CD4-positive, alpha-beta memory T cell (primary cell): ENCODE measurements around the gene NOL3. TPM values are rescaled to one million over a fixed set of nuclear protein-coding genes. Genes with fewer than 3 reads are reported as not detected.
A peak's percentile ranks its signal among the peaks of the same experiment; 100 is the strongest.

Source experiments
- CTCF ChIA-PET: fragments of 350-600 bp; sonication (Branson Sonifier 250); formaldehyde crosslinking; loops from one replicate; lab custom pipeline; 2021; ENCODE audit warnings: inconsistent platforms; ENCODE audit not compliant: partially characterized antibody; lab: Charles Lee
- POLR2A ChIA-PET: fragments of 350-600 bp; sonication (Branson Sonifier 250); formaldehyde crosslinking; loops from one replicate; lab custom pipeline; 2021; ENCODE audit not compliant: partially characterized antibody; lab: Charles Lee
- DNase-seq, 5 donors: peaks; one replicate each; pipeline versions ENCODE4 v3.0.0 to v3.0.0-alpha.2; 2020 to 2022; ENCODE audit warnings: mixed read lengths in 1 of 5
- H3K27ac ChIP-seq: one replicate; pipeline ENCODE4 v1.7.0; 2013; ENCODE audit warnings: low read depth, low read length
- H3K27me3 ChIP-seq: 2 replicates; pipeline ENCODE4 v1.7.0; 2013; ENCODE audit warnings: mild to moderate bottlenecking, low read length, moderate library complexity; ENCODE audit not compliant: insufficient read depth
- H3K36me3 ChIP-seq: 2 replicates; pipeline ENCODE4 v1.7.0; 2013; ENCODE audit warnings: mild to moderate bottlenecking, low read length, moderate library complexity; ENCODE audit not compliant: insufficient read depth
- H3K4me1 ChIP-seq: 2 replicates; pipeline ENCODE4 v1.7.0; 2013; ENCODE audit warnings: mild to moderate bottlenecking, low read length, moderate library complexity; ENCODE audit not compliant: insufficient read depth
- H3K4me3 ChIP-seq, 2 donors: one replicate each; pipeline ENCODE4 v1.7.0; 2013; ENCODE audit warnings: low read length in 2 of 2, mild to moderate bottlenecking in 1 of 2
- H3K9me3 ChIP-seq, 2 donors: one replicate each; pipeline ENCODE4 v1.7.0; 2013; ENCODE audit warnings: low read length in 2 of 2, control low read depth in 1 of 2; ENCODE audit not compliant: control insufficient read depth in 1 of 2
- H3K27ac Mint-ChIP-seq, 7 donors: one replicate each; pipeline ENCODE4 v1.8.0; 2020 to 2021; ENCODE audit warnings: mixed read lengths in 7 of 7, mild to moderate bottlenecking in 6 of 7, inconsistent platforms in 3 of 7, moderate library complexity in 3 of 7
- H3K27me3 Mint-ChIP-seq, 2 donors: one replicate each; pipeline ENCODE4 v1.8.0; 2020 to 2021; ENCODE audit warnings: mixed read lengths in 2 of 2
- H3K36me3 Mint-ChIP-seq, 2 donors: one replicate each; pipeline ENCODE4 v1.8.0; 2020 to 2021; ENCODE audit warnings: mixed read lengths in 2 of 2, inconsistent platforms in 1 of 2, mild to moderate bottlenecking in 1 of 2
- H3K4me1 Mint-ChIP-seq, 4 donors: one replicate each; pipeline ENCODE4 v1.8.0; 2020 to 2021; ENCODE audit warnings: mixed read lengths in 4 of 4, mild to moderate bottlenecking in 1 of 4
- H3K4me3 Mint-ChIP-seq, 8 donors: one replicate each; pipeline ENCODE4 v1.8.0; 2020 to 2021; ENCODE audit warnings: mixed read lengths in 8 of 8, mild to moderate bottlenecking in 7 of 8, moderate library complexity in 6 of 8, inconsistent platforms in 3 of 8
- H3K9me3 Mint-ChIP-seq, 8 donors: one replicate each; pipeline ENCODE4 v1.8.0; 2020 to 2021; ENCODE audit warnings: mixed read lengths in 8 of 8, mild to moderate bottlenecking in 5 of 8, inconsistent platforms in 3 of 8, moderate library complexity in 1 of 8
- intact Hi-C: fragments of 100-400 bp; cut with micrococcal nuclease; formaldehyde crosslinking; loops from one replicate; pipeline ENCODE4 v1.15.1; 2023
- polyA plus RNA-seq, 2 donors: library from polyadenylated mRNA; unstranded; fragments of 300-500 nt; fragmentation: Illumina TruSeq; gene quantifications; one replicate each; pipeline ENCODE4 v1.2.3, GENCODE V29; 2021
- total RNA-seq, 2 experiments: library from RNA; stranded (reverse); gene quantifications; one replicate each; pipeline ENCODE4 v1.2.3, GENCODE V29; 2021

The NOL3 gene
- total and polyA plus RNA-seq, 4 experiments from 2014 or later = 1.3 to 12.5 (median 5.7) TPM

DNA sequence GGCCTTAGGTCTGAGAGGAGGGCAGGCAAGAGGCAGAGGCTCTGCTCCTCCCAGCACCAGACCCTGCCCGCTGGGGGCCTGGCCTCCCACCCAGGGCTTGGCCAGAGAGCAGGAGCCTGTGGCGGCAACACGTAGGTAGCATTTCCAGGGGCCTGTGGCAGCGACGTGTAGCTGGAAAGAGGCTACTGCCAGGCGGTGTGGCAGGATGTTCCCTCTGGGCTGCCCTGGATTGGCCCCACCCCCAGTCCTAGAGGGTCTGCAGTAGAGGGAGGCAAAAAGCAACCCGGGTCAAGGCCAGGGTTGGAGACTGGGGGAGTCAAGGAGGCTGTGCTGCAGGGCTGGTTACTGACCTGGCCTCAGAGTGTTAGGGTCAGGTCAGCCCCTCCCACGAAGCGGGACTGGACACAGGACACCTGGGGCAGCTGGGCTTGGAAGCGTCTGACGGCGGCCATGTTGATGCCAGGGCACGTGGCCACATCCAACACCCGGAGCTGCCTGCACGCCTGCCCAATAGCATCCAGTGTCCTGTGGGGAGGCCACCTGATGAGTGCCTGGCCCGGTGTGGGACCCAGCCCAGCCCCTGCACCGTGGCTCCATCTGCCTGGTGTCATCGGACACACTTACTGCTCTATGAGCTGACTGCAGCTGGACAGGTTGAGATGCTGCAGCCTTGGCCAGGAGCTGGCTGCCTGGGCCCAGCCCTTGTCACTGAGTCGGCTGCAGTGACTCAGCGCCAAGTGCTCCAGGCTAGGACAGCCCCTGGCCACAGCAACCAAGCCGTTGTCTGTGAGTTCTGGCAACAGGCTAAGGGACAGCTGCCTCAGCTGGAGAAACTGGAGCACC is 37.1 kb downstream of the NOL3 start:
- Mint-ChIP-seq H3K27me3 (no peaks in the 10 kb centered on the region), H3K4me3 (no peak overlapping the region), H3K27ac (no peak overlapping the region), H3K9me3 (no peaks in the 10 kb centered on the region), H3K4me1 (no peaks in the 10 kb centered on the region), H3K36me3 (peaks cover 0 to 8% of the 10 kb centered on the region in 2 donors)
- DNase-seq = peak in 1 of 5 donors; percentile 11
- Histone ChIP-seq H3K27ac (no peak overlapping the region), H3K27me3 (no peaks in the 10 kb centered on the region), H3K4me3 (no peak overlapping the region), H3K9me3 (no peaks in the 10 kb centered on the region), H3K36me3 (peaks cover 2% of the 10 kb centered on the region), H3K4me1 (no peaks in the 10 kb centered on the region)
- POLR2A ChIA-PET = interaction anchor here (1.5 to 1.6 kb wide), 2 partner anchors 8 to 19 kb away, joined by 3 to 5 read pairs; partner anchors contain the start of gene TMEM208
- CTCF ChIA-PET = no interaction called here
- intact Hi-C loops = no loop called here

DNA sequence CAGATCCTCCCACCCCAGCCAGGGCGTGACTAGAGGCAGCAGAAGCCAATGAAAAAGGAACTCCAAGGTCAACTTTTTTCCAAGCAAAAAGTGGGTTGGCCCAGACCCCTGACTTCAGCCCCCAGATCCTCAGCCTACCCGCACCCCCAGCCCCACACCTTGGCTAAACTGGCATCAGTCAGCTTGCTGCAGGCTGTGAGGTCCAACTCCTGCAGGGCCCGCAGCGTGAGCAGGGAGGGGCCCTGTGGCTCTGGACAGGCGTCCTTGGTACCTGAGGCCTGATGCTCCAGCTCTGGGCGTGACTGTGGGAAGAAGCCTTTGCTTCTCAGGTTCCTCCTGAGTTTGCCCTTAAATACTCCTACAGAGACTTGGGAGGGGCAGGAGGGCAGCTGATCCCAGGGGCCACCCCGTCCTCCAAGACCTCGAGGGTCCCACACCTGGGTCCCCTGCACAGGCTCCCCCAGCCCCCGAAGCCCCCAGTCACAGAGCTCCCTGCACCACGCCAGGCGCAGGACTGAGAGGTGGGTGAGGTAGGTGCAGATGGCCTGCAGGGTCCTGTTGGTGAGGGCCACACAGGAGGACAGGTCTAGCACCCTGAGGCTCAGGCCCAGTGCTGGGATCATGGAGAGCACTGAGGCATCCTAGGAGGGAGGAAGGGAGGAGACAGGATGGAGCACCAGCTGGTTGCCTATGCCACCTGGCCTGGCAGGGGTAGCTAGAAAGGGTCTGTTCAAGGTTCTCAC is 38.0 kb downstream of the NOL3 start:
- Mint-ChIP-seq H3K9me3 (no peaks in the 10 kb centered on the region), H3K27ac (no peak overlapping the region), H3K4me1 (no peaks in the 10 kb centered on the region), H3K27me3 (no peaks in the 10 kb centered on the region), H3K4me3 (no peak overlapping the region), H3K36me3 (peaks cover 0 to 5% of the 10 kb centered on the region in 2 donors)
- no peak overlapping the region for H3K4me3 ChIP-seq
- H3K4me1 ChIP-seq = no peaks in the 10 kb centered on the region
- no peaks in the 10 kb centered on the region for H3K27me3 ChIP-seq
- H3K27ac ChIP-seq = no peak overlapping the region
- no peaks in the 10 kb centered on the region for H3K9me3 ChIP-seq
- intact Hi-C loops = no loop called here
- no peaks in the 10 kb centered on the region for H3K36me3 ChIP-seq
- no peak for DNase-seq
- POLR2A ChIA-PET = interaction anchor here (0.7 to 1.6 kb wide), 3 partner anchors 9 to 19 kb away, joined by 3 to 5 read pairs (median 3); partner anchors contain the start of gene TMEM208
- CTCF ChIA-PET = interaction anchor here (0.9 to 1.3 kb wide), 3 partner anchors 10 to 23 kb away, joined by 3 to 4 read pairs (median 3); partner anchors contain the start of gene TMEM208

DNA sequence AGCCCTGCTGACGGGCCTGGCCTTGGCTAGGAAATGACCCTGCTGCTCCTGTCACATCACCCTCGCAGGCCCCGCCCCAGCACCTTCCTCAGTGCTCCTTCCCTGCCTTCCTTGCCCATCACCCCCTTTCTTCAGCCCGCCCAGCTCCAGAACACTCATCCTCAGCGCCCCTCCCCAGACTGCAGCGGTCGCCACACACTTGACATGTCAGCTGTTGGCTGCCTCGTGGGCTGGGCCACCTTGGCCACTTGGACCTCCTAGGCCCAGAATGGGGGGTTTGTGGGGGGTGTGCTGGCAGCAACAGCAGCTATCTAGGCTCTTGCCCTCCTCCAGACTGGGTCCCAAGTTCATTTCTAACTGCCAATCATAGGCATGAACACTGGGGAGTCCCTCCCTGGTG is 39.2 kb downstream of the NOL3 start:
- Histone ChIP-seq H3K4me3 (no peak overlapping the region), H3K27ac (no peak overlapping the region), H3K27me3 (no peaks in the 10 kb centered on the region), H3K36me3 (no peaks in the 10 kb centered on the region), H3K9me3 (no peaks in the 10 kb centered on the region), H3K4me1 (no peaks in the 10 kb centered on the region)
- ChIA-PET CTCF (interaction anchor here (1.1 to 1.3 kb wide), 2 partner anchors 12 to 17 kb away, joined by 3 to 4 read pairs; partner anchors contain the start of gene TMEM208), POLR2A (interaction anchor here (1.1 kb wide), 1 partner anchor 17 kb away, joined by 4 read pairs; the partner anchor contains the start of gene E2F4)
- H3K27me3 Mint-ChIP-seq = no peaks in the 10 kb centered on the region
- H3K27ac Mint-ChIP-seq = peak overlapping the region in 1 of 7 donors; percentile 80
- H3K9me3 Mint-ChIP-seq = no peaks in the 10 kb centered on the region
- H3K36me3 Mint-ChIP-seq = peaks cover 0 to 5% of the 10 kb centered on the region in 2 donors
- no peak for DNase-seq
- intact Hi-C loops = no loop called here
- no peak overlapping the region for H3K4me3 Mint-ChIP-seq
- H3K4me1 Mint-ChIP-seq = no peaks in the 10 kb centered on the region

DNA sequence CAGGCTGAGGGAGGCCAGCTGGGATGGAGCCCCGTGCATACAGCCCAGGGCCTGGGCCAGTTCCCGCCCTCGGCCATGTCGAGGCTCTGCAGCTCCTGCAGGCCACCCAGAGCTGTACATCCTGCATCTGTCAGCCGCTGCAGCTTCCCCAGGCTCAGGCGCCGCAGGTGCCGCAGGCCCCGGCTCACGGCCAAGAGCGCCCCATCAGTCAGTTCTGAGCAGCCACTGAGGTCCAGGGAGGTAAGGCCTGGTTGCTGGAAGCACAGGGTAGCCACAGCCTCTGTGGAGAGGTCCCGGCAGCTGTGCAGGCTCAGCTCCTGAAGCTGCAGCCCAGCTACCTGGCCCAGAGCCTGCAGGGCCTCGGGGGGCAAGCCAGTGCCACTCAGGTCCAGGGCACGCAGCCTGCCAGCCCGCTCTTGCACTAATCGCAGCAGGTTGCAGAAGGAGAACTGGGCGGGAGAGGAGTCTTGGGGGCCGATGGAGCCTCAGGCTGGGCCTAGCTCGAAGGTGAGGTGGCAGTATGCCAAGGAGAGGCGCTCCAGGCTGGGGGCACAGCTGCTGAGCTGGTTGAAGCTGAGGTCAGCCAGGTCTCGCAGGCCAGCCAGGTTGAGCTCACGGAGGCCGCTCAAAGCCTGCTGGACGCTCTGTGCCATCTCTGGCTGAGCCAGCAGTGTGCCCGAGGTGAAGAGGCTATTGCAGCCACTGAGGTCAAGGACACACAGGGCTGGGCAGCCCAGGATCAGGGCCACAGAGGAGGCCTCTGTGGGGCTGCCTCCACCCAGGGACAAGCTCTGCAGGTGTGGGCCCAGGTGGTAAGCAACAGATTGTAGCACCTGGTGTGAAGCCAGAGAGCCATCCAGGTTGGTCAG is 40.0 kb downstream of the NOL3 start:
- H3K4me1 ChIP-seq = no peaks in the 10 kb centered on the region
- no peaks in the 10 kb centered on the region for H3K4me1 Mint-ChIP-seq
- ChIA-PET CTCF (no interaction called here), POLR2A (interaction anchor here (1.1 kb wide), 1 partner anchor 18 kb away, joined by 4 read pairs; the partner anchor contains the start of gene E2F4)
- intact Hi-C loops = no loop called here
- H3K36me3 ChIP-seq = no peaks in the 10 kb centered on the region
- H3K4me3 Mint-ChIP-seq = no peak overlapping the region
- no peaks in the 10 kb centered on the region for H3K9me3 ChIP-seq
- H3K4me3 ChIP-seq = no peak overlapping the region
- no peak overlapping the region for H3K27ac Mint-ChIP-seq
- DNase-seq = no peak
- H3K9me3 Mint-ChIP-seq = no peaks in the 10 kb centered on the region
- no peaks in the 10 kb centered on the region for H3K27me3 ChIP-seq
- H3K27me3 Mint-ChIP-seq = no peaks in the 10 kb centered on the region
- H3K27ac ChIP-seq = no peak overlapping the region
- H3K36me3 Mint-ChIP-seq = peaks cover 0 to 5% of the 10 kb centered on the region in 2 donors

DNA sequence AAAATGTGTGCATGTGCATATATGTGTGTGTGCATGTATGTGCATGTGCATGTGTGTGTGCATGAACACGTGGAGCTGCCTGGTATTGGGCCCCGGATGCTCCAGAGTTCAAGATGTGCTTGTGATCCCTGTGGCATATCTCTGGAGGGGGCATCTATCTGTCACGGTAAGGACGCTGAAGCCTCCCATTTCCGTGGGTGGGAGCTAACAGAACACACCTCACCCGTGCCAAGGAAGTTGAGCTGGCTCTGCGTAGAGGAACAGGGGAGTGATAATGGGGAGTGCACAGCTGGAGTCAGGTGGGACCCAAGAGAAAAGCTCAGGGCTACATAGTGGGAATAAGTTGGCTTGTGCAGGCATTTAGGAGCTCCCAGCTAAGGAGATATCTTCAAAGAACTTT is 41.3 kb downstream of the NOL3 start:
- Mint-ChIP-seq H3K27ac (no peak overlapping the region), H3K4me3 (no peak overlapping the region), H3K27me3 (no peaks in the 10 kb centered on the region), H3K9me3 (no peaks in the 10 kb centered on the region), H3K36me3 (peaks cover 0 to 3% of the 10 kb centered on the region in 2 donors), H3K4me1 (no peaks in the 10 kb centered on the region)
- no peak for DNase-seq
- ChIA-PET CTCF (no interaction called here), POLR2A (no interaction called here)
- no peaks in the 10 kb centered on the region for H3K4me1 ChIP-seq
- intact Hi-C loops = no loop called here
- H3K27me3 ChIP-seq = no peaks in the 10 kb centered on the region
- H3K36me3 ChIP-seq = no peaks in the 10 kb centered on the region
- no peak overlapping the region for H3K4me3 ChIP-seq
- H3K27ac ChIP-seq = no peak overlapping the region
- no peaks in the 10 kb centered on the region for H3K9me3 ChIP-seq

DNA sequence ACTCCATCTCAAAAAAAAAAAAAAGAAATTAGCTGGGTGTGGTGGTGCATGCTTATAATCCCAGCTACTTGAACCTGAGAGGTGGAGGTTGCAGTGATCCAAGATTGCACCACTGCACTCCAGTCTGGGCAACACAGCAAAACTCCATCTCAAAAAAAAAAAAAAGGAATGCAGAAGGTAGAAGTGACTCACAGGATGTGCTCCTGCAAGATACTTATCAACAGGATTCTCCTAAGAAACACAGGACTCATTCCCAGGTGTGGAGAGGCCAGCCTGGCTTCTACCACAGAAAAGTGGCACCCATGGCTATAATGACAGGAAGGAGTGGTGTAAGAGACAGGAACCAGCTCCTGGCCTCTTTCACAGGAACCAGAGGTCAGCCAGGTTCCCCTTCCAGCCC is 42.4 kb downstream of the NOL3 start:
- Histone ChIP-seq H3K36me3 (no peaks in the 10 kb centered on the region), H3K27me3 (no peaks in the 10 kb centered on the region), H3K27ac (no peak overlapping the region), H3K4me1 (no peaks in the 10 kb centered on the region), H3K4me3 (no peak overlapping the region), H3K9me3 (no peaks in the 10 kb centered on the region)
- peak overlapping the region in 1 of 7 donors; percentile 46 for H3K27ac Mint-ChIP-seq
- ChIA-PET POLR2A (interaction anchor here (0.9 kb wide), 1 partner anchor 9 kb away, joined by 3 read pairs; no protein-coding TSS in a partner anchor), CTCF (interaction anchor here (1.1 kb wide), 1 partner anchor 259 kb away, joined by 5 read pairs; no protein-coding TSS in a partner anchor)
- intact Hi-C loops = no loop called here
- DNase-seq = no peak
- no peaks in the 10 kb centered on the region for H3K9me3 Mint-ChIP-seq
- no peaks in the 10 kb centered on the region for H3K4me1 Mint-ChIP-seq
- H3K27me3 Mint-ChIP-seq = no peaks in the 10 kb centered on the region
- H3K36me3 Mint-ChIP-seq = peaks cover 0 to 5% of the 10 kb centered on the region in 2 donors
- no peak overlapping the region for H3K4me3 Mint-ChIP-seq
